SU-DHL-6 (cell line): Measurements from ENCODE around the gene TOMM34.

Experiments
- H2AFZ ChIP-seq: fragments of 200-600 bp; sonication (generic); 2 replicates; pipeline ENCODE4 v1.6.1; 2014; ENCODE audit warnings: low read depth, mild to moderate bottlenecking, moderate library complexity, mixed read lengths, antibody characterized with exemption, low read length; ENCODE audit not compliant: severe bottlenecking
- H3F3A ChIP-seq: fragments of 200-600 bp; shearing (Covaris generic); 2 replicates; pipeline ENCODE4 v1.6.0; 2016; ENCODE audit warnings: antibody characterized with exemption, mild to moderate bottlenecking; ENCODE audit not compliant: insufficient read depth
- H3K27ac ChIP-seq: fragments of 200-600 bp; sonication (generic); 2 replicates; pipeline ENCODE4 v1.5.1; 2016; ENCODE audit warnings: low read depth, mild to moderate bottlenecking, low read length, moderate library complexity, mixed read lengths
- H3K27me3 ChIP-seq: fragments of 200-600 bp; sonication (generic), shearing (Covaris generic); 2 replicates; pipeline ENCODE4 v1.6.0; 2014; ENCODE audit warnings: mild to moderate bottlenecking, low read length
- H3K36me3 ChIP-seq: fragments of 200-600 bp; sonication (generic); 2 replicates; pipeline ENCODE4 v1.6.1; 2014; ENCODE audit warnings: mild to moderate bottlenecking, low read length, mixed read lengths
- H3K4me2 ChIP-seq: fragments of 300-600, 200-600 bp; shearing (Covaris generic), sonication (generic); 2 replicates; pipeline ENCODE4 v1.6.0; 2014; ENCODE audit warnings: low read length, low read depth, mild to moderate bottlenecking; ENCODE audit not compliant: poor library complexity, severe bottlenecking
- H3K4me3 ChIP-seq: fragments of 200-600 bp; sonication (generic); 2 replicates; pipeline ENCODE4 v1.5.1; 2014; ENCODE audit warnings: antibody characterized with exemption, low read length, mild to moderate bottlenecking, mixed read lengths; ENCODE audit not compliant: insufficient read depth, poor library complexity, severe bottlenecking
- H3K79me2 ChIP-seq: fragments of 200-600 bp; sonication (generic); 2 replicates; pipeline ENCODE4 v1.6.1; 2014; ENCODE audit warnings: mild to moderate bottlenecking, low read length, moderate library complexity; ENCODE audit not compliant: insufficient read depth
- H3K9ac ChIP-seq: fragments of 200-600 bp; sonication (generic); 2 replicates; pipeline ENCODE4 v1.7.0; 2014; ENCODE audit warnings: mild to moderate bottlenecking, low read length
- H3K9me2 ChIP-seq: fragments of 200-600 bp; sonication (generic); replicated peaks from 2 replicates; pipeline ENCODE4 v1.6.1; 2014; ENCODE audit warnings: low read length; ENCODE audit not compliant: insufficient read depth
- H3K9me3 ChIP-seq: fragments of 200-600 bp; sonication (generic); 2 replicates; pipeline ENCODE4 v1.6.1; 2014; ENCODE audit warnings: low read length, mixed read lengths; ENCODE audit not compliant: insufficient read depth
- H4K20me1 ChIP-seq: fragments of 200-600 bp; sonication (generic); 2 replicates; pipeline ENCODE4 v1.6.1; 2014; ENCODE audit warnings: low read depth, mild to moderate bottlenecking, antibody characterized with exemption, low read length, moderate library complexity, mixed read lengths
- CTCF ChIP-seq: fragments of 200-600 bp; sonication (generic); IDR thresholded peaks from one replicate; pipeline ENCODE4 v1.5.1; 2017; ENCODE audit warnings: antibody characterized with exemption, mild to moderate bottlenecking, low read length, moderate library complexity; ENCODE audit not compliant: insufficient read depth, poor library complexity, severe bottlenecking
- EZH2phosphoT487 ChIP-seq: fragments of 200-600 bp; sonication (generic), shearing (Covaris generic); conservative IDR thresholded peaks from 2 replicates; pipeline ENCODE4 v1.6.1; 2018; ENCODE audit warnings: mild to moderate bottlenecking, antibody characterized with exemption, low read length, moderate library complexity, mixed read lengths

The TOMM34 gene

GRCh38 chr20:44914924-44915323 is 45.3 kb downstream of the TOMM34 start:
- peaks cover 7% of the 10 kb centered on the region; the same call in 1 of the 2 replicates for H3K79me2 ChIP-seq
- 0 out of 2 replicates have a peak, but pooled peaks cover 5% of the 10 kb centered on the region for H3K36me3 ChIP-seq
- H3K4me3 ChIP-seq, result no peak overlapping the region
- no peaks in the 10 kb centered on the region for H3K9me2 ChIP-seq
- no peaks in the 10 kb centered on the region for H3K9me3 ChIP-seq
- H2AFZ ChIP-seq, result no peak overlapping the region
- H4K20me1 ChIP-seq, result no peaks in the 10 kb centered on the region
- H3K27me3 ChIP-seq, result no peaks in the 10 kb centered on the region
- no peak for TF ChIP-seq CTCF
- no peak for TF ChIP-seq EZH2phosphoT487
- H3K4me2 ChIP-seq, result no peak overlapping the region
- no peak overlapping the region for H3K9ac ChIP-seq
- H3K27ac ChIP-seq, result no peak overlapping the region
- no peaks in the 10 kb centered on the region for H3F3A ChIP-seq

- H3K36me3 ChIP-seq, result no peaks in the 10 kb centered on the region
- no peak overlapping the region for H3K4me2 ChIP-seq
Observed at GRCh38 chr20:44912189-44912588, 48.0 kb downstream of the TOMM34 start.

DNA sequence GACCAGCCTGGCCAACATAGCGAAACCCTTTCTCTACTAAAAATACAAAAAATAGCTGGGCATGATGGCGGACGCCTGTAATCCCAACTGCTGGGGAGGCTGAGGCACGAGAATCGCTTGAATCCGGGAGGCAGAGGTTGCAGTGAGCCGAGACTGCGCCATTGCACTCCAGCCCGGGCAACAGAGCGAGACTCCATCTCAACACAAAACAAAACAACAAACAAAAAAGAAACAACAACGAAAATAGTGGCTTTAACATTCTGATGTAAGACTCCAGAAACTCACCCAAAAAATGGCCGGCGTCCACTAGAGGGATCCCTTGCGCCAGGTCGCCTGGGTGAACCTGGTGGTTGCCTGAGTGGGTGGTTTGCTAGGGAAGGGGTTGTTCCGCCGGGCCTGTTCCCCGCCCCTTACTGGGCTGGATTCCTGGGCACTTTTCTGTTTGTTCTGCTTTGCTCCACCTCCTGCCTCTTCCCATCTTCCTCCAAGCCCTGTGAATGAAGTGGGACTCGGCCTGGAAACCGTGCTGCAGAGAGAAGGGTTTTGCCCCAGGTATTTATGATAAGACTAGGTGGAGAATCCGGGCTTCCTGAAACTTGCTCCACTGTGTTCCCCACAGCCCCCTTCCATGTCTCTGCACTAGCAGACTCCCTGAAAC is 48.8 kb downstream of the TOMM34 start:
- Histone ChIP-seq H3K27ac (peak overlapping the region; percentile 48), H3K4me3 (peak overlapping the region; percentile 45), H3K79me2 (peaks cover 7% of the 10 kb centered on the region; the same call in 1 of the 2 replicates), H3K9ac (peak overlapping the region; percentile 39; the same call in 1 of the 2 replicates), H3F3A (peaks cover 32% of the 10 kb centered on the region), H4K20me1 (no peaks in the 10 kb centered on the region), H3K9me2 (no peaks in the 10 kb centered on the region), H3K27me3 (no peaks in the 10 kb centered on the region), H3K4me2 (peak overlapping the region; percentile 82), H3K36me3 (peaks cover 7% of the 10 kb centered on the region; the same call in 1 of the 2 replicates), H3K9me3 (no peaks in the 10 kb centered on the region), H2AFZ (peak overlapping the region; percentile 73)
- TF ChIP-seq EZH2phosphoT487 (no peak), CTCF (peak; percentile 39)

More at GRCh38 chr20:44912189-44912588, 48.0 kb downstream of the TOMM34 start:
- H2AFZ ChIP-seq, result no peak overlapping the region
- H3K9me3 ChIP-seq, result no peaks in the 10 kb centered on the region
- H3K4me3 ChIP-seq, result no peak overlapping the region
- H3K9ac ChIP-seq, result no peak overlapping the region
- H3K79me2 ChIP-seq, result peaks cover 7% of the 10 kb centered on the region; the same call in 1 of the 2 replicates
- no peak overlapping the region for H3K27ac ChIP-seq
- TF ChIP-seq CTCF (no peak), EZH2phosphoT487 (no peak)
- H3K27me3 ChIP-seq, result no peaks in the 10 kb centered on the region
- H3K9me2 ChIP-seq, result no peaks in the 10 kb centered on the region
- H3F3A ChIP-seq, result peaks cover 24% of the 10 kb centered on the region
- no peaks in the 10 kb centered on the region for H4K20me1 ChIP-seq
